ENCODE data around the gene KCNIP3.

The KCNIP3 gene

GRCh38 chr2:95275151-95275515 lies 22.0 kb upstream of the KCNIP3 start:
- no peak for DNase-seq (ENCODE audit: low read depth in 2 of 2)

GRCh38 chr2:95275601-95276243 lies 21.4 kb upstream of the KCNIP3 start:
- DNase-seq (ENCODE audit: low read depth in 2 of 2), result no peak

- DNase-seq (ENCODE audit: low read depth in 2 of 2), result no peak
Measured at GRCh38 chr2:95276244-95276887, 20.8 kb upstream of the KCNIP3 start.

DNA sequence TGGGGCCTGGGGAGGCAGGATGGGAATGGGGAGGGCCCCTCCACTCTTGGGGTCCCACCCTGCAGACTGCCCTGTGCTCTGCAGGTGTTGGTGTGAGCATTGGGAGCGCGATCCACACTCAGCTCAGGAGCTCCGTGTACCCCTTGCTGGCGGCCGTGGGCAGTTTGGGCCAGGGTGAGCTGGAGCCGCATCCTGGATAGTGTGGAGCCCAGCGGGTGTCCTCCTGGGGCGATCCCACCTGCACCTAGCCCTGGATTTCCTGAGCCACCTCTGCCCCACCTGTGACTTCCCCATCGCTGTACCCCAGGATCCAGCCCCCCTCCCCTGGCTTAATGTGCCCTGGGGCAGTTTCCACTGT lies 20.3 kb upstream of the KCNIP3 start:
- DNase-seq (ENCODE audit: low read depth in 2 of 2), result no peak

- DNase-seq (ENCODE audit: low read depth in 2 of 2), result no peak
Measured at GRCh38 chr2:95277246-95277906, 19.8 kb upstream of the KCNIP3 start.

DNA sequence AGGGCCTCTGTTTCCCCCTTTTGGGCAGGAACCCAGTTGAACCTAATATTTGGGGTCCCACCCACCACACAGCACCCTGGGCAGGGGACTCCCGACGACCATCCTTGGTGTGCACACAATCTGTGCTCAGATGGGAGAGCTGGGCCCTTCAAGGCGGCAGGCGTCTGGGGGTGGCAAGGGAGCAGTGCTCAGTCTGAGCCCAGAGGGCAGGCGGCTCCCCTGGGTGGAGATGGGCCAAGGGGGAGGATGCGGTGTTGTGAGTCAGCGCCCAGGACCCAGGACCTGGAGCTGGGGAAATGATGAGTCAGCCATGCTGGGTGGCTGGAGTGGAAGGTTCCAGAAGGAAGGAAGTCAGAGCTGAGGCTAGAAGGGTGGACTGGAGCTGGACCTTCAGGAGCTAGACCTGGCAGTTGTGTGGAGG lies 19.1 kb upstream of the KCNIP3 start:
- DNase-seq (ENCODE audit: low read depth in 2 of 2), result no peak

- DNase-seq (ENCODE audit: low read depth in 2 of 2), result no peak
Measured at GRCh38 chr2:95278637-95279225, 18.4 kb upstream of the KCNIP3 start.

DNA sequence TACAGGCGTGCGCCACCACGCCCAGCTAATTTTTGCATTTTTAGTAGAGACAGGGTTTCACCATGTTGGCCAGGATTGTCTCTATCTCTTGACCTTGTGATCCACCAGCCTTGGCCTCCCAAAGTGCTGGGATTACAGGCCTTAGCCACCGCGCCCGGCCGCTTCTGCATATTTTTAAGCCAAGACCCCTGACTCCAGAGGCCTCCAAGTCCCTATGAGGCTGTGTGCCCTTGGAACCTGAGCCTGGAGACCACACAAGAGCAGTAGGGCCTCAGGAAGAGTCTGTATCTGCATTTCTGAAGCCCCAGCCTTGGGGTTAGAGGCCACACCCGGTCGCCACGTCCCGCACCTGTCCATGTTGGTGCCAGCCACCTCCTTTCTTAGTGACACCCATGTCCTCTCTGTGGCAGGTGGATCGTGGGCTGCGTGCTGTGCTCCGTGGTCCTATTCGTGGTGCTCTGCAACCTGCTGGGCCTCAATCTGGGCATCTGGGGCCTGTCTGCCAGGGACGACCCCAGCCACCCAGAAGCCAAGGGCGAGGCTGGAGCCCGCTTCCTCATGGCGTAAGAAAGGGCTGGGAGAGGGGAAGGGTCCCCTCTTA lies 17.6 kb upstream of the KCNIP3 start:
- no peak for DNase-seq (ENCODE audit: low read depth in 2 of 2)

GRCh38 chr2:95281071-95281470 lies 16.1 kb upstream of the KCNIP3 start:
- DNase-seq (ENCODE audit: low read depth in 2 of 2), result no peak

DNA sequence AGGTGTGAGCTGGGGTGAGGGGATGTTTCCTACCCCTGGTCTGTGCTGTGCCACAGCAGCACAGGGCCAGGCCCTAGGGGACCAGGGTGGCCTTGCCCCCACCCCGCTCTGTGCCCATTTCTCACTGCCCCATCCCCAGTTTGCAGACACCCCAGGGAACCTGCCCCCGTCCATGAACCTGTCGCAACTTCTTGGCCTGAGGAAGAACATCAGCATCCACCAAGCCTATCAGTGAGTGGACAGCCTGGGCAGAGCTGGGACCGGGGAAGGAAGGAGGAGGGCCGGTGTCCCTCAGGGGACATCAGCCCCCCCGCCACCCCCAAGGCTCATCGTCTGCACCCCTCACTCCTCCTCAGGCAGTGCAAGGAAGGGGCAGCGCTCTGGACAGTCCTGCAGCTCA lies 15.4 kb upstream of the KCNIP3 start:
- no peak for DNase-seq (ENCODE audit: low read depth in 2 of 2)

GRCh38 chr2:95282458-95282857 lies 14.7 kb upstream of the KCNIP3 start:
- DNase-seq (ENCODE audit: low read depth in 2 of 2), result no peak

DNA sequence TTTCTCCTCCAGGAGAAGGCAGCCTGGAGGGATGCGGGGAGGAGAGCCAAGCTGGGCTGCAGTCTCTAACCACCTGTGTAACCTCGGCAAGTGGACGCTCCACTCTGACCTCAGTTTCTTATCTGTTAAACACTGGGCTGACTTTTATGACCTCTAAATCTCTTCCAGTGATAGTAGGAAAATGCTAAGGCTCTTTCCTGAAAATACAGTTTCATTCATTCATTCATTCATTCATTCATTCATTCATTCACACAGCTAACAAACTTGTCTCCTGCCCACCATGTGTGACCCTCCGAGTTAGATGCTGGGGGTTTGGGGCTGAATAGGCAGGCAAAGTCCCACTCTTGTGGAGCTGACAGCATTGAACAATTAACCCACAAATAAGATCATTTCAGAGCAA lies 13.6 kb upstream of the KCNIP3 start:
- no peak for DNase-seq (ENCODE audit: low read depth in 2 of 2)

DNA sequence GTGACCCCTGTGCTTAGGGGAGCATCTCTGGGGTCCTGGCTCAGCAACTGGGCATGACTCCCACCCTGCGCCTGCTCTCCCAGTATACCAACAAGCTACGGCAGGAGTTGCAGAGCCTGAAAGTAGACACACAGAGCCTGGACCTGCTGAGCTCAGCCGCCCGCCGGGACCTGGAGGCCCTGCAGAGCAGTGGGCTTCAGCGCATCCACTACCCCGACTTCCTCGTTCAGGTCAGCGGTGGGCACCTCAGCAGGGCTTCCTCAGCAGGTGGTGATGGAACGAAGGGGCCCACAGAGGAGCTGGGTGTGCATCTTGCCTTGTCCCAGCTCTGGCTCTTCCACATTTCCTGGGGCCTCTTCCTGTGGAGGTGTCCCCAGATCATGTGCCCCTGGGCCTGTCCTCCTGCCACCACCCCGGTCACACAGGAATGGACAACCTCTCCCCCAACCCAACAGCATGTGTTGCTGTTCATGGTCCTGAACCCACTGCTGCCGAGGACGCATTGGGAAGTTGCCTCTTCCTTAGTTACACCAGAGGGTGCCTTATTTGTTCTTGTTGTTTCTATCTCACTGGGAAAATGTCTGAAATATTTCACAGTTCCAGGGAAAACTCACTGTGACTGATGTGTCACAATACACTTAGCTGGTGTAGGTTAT lies 12.1 kb upstream of the KCNIP3 start:
- DNase-seq (ENCODE audit: low read depth in 2 of 2), result no peak

- DNase-seq (ENCODE audit: low read depth in 2 of 2), result no peak
Measured at GRCh38 chr2:95285542-95285932, 11.6 kb upstream of the KCNIP3 start.

- DNase-seq (ENCODE audit: low read depth in 2 of 2), result no peak
Measured at GRCh38 chr2:95287336-95287735, 9.8 kb upstream of the KCNIP3 start.

DNA sequence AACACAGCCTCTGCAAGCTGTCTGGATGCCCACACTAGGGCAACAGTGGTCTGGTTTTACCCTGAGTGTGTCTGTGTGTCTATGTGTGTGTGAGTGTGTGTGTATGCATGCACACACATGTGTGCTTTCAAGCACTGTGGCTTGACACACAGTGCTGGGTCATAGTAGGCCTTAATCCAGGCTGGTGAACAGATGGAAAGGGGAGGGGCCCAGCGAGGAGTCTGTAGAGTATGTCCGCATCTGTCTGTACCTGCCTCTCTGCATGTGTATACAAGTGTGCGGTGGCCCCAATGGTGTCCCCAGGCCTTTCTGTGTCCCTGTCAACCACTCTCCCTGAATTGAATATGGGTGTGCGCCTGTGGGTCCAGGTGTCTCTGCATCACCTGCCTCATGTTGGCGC lies 9.3 kb upstream of the KCNIP3 start:
- no peak for DNase-seq (ENCODE audit: low read depth in 2 of 2)

DNA sequence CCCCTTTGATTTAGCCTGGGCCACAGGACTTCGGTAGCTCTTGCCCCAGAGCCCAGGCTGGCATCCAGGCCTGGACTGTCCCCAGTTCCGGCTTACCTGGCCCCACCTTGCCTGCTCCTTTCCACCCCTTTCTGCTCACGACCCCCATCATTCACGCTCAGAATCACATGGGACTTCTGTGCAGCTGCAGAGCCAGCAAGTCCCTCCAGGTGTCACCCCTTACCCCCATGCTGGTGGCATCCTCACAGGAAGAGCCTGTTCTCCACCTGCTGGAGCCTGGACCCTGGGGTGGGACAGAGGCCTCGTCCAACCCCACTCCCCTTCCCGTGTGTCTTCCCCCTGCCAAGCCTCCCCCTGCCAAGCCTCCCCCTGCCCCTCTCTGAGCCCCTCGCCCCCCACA lies 7.9 kb upstream of the KCNIP3 start:
- no peak for DNase-seq (ENCODE audit: low read depth in 2 of 2)

DNA sequence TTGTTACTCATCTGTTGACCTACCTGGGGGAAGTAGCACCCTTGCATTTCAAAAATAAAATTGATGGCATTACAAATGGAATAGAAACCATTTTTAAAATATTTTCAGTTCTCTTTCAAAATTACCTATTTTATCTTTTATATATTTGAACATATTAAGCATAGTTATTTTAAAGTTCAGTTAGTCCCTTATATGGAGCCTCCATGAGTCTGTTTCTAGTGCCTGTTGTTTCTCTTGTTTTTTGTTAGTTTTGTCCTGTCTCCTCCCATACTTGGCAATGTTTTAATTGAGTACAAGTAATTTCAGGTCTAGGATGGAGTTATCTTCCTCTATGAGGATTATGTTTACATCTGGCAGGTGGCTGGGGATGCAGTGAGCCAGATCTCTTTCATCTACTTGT lies 5.9 kb upstream of the KCNIP3 start:
- no peak for DNase-seq (ENCODE audit: low read depth in 2 of 2)

DNA sequence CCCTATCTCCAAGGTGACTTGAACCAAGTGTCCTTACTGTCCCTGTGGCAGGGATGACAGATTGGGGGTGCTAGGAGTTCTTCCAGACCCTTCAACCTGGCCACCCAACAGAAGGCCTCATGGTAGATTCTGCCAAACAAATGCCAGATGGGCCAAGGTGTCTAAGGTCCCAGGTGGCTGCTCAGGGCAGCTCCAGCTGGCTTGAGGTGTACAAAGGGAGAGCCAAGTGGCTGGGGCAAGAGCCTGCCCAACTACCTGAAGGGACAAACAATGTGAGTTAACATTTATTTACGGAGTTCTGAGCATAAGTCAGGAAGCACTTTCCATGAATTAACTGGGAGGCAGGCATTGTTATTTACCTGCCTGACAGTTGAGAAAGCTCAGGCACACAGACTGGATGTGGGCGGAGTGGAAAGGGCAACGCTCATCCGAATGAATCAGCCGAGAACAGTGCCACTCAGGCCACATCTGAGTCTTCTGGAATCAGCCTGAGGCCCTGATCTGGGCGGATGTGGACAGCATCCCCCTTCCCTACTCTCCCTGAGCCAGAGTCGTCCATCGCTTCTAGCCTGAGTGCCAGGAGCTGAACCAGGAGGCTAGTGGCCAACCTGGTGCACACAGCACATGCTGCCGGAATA lies 4.4 kb upstream of the KCNIP3 start:
- no peak for DNase-seq (ENCODE audit: low read depth in 2 of 2)

GRCh38 chr2:95294579-95295250 lies 2.4 kb upstream of the KCNIP3 start:
- DNase-seq (ENCODE audit: low read depth in 2 of 2), result no peak

DNA sequence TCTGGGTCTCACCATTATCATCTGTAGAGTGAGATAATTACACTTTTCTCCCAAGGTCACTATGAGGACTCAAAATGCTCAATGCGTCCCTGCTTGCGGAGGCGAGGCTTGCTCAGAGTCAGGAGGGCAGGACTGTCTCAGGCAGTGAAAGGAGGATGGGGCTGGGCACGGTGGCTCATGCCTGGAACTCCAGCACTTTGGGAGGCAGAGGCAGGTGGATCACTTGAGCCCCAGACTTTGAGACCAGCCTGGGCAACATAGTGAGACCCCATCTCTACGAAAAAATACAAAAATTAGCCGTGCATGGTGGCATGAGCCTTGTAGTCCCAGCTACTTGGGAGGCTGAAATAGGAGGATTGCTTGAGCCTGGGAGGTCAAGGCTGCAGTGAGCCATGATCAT lies 1.8 kb upstream of the KCNIP3 start:
- no peak for DNase-seq (ENCODE audit: low read depth in 2 of 2)
